ENCODE measurements around the gene SURF4.

DNA sequence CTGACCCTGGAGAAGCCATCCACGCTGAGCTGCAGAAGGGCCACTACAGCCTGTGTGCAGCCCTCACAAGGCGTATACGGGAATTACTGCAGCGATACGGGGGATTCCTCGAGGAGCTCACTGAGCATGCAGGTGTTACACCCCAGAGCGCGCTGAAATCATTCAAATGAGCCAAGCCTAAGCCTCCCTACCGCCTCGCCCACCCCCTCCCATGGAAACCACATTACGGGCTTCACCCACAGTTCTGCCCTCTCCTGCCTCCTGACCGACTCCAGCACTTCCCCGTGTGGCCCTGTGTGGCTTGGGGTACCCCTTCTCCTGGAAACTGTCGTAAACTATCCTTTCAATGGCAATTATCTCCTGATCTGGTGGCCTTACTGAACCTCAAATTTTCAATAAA is 53.2 kb downstream of the SURF4 start:
- TF ChIP-seq, protein P1, sequence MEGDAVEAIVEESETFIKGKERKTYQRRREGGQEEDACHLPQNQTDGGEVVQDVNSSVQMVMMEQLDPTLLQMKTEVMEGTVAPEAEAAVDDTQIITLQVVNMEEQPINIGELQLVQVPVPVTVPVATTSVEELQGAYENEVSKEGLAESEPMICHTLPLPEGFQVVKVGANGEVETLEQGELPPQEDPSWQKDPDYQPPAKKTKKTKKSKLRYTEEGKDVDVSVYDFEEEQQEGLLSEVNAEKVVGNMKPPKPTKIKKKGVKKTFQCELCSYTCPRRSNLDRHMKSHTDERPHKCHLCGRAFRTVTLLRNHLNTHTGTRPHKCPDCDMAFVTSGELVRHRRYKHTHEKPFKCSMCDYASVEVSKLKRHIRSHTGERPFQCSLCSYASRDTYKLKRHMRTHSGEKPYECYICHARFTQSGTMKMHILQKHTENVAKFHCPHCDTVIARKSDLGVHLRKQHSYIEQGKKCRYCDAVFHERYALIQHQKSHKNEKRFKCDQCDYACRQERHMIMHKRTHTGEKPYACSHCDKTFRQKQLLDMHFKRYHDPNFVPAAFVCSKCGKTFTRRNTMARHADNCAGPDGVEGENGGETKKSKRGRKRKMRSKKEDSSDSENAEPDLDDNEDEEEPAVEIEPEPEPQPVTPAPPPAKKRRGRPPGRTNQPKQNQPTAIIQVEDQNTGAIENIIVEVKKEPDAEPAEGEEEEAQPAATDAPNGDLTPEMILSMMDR (conservative IDR thresholded peaks at IDR 0.05; ENCODE audit: low read length) = no peak
- TF ChIP-seq EZH2phosphoT487 (IDR thresholded peaks at IDR 0.05; ENCODE audit: borderline replicate concordance) = no peak

Data from Loucy (cell line).